Gastroesophageal sphincter (tissue), 4 donors: ENCODE data around the gene CCHCR1. TPM values are rescaled to one million over a fixed set of nuclear protein-coding genes. Genes with fewer than 3 reads are reported as not detected.

Experiments
- ATAC-seq: fragments of 150-250 bp; one replicate; pipeline ENCODE4 v1.9.1; 2016; ENCODE audit warnings: mild to moderate bottlenecking, moderate library complexity
- H3K27ac ChIP-seq, 4 donors: fragments of 200-600 bp; sonication (generic) in 3 of 4; 1 replicate in 3 of 4; 2 replicates in 1 of 4; pipeline ENCODE4 v1.5.1; 2016 to 2019
- H3K27me3 ChIP-seq: fragments of 200-600 bp; sonication (generic); one replicate; pipeline ENCODE4 v1.5.1; 2019
- H3K36me3 ChIP-seq, 2 donors: fragments of 200-600 bp; sonication (generic); one replicate each; pipeline ENCODE4 v1.5.1; 2019; ENCODE audit warnings: control low read depth in 1 of 2
- H3K4me1 ChIP-seq, 3 donors: fragments of 200-600 bp; sonication (generic); 1 replicate in 2 of 3; 2 replicates in 1 of 3; pipeline ENCODE4 v1.5.1; 2016 to 2019; ENCODE audit warnings: control low read depth in 2 of 3
- H3K4me3 ChIP-seq, 2 donors: fragments of 200-600 bp; sonication (generic); one replicate each; pipeline ENCODE4 v1.5.1; 2019; ENCODE audit warnings: mild to moderate bottlenecking in 1 of 2, moderate library complexity in 1 of 2
- H3K9me3 ChIP-seq, 3 donors: fragments of 200-600 bp; sonication (generic); one replicate each; pipeline ENCODE4 v1.5.1; 2017 to 2019; ENCODE audit warnings: control low read depth in 2 of 3
- CTCF ChIP-seq, 4 experiments: fragments of 200-600 bp in 2 of 4; fragments of 450-650 bp in 2 of 4; sonication (generic) in 1 of 4; IDR thresholded peaks; one replicate each; pipeline ENCODE4 v1.5.1; 2017 to 2019; ENCODE audit warnings: antibody characterized with exemption in 4 of 4, mild to moderate bottlenecking in 2 of 4, moderate library complexity in 2 of 4
- EP300 ChIP-seq: sonication (generic); formaldehyde crosslinking; IDR thresholded peaks from one replicate; pipeline ENCODE4 v1.6.1; 2017; ENCODE audit warnings: antibody characterized with exemption, mild to moderate bottlenecking
- POLR2A ChIP-seq, 2 donors: fragments of 450-650 bp; IDR thresholded peaks; one replicate each; pipeline ENCODE4 v1.6.1; 2017; ENCODE audit warnings: antibody characterized with exemption in 2 of 2, mild to moderate bottlenecking in 2 of 2, moderate library complexity in 1 of 2
- POLR2AphosphoS5 ChIP-seq: sonication (generic); formaldehyde crosslinking; IDR thresholded peaks from one replicate; pipeline ENCODE4 v1.6.1; 2017; ENCODE audit warnings: antibody characterized with exemption
- WGBS, 2 donors: methylation state at CpG; one replicate each; pipeline ENCODE4 v1.1.5; 2018; ENCODE audit warnings: low coverage in 1 of 2; 5-methylcytosine and 5-hydroxymethylcytosine counted together
- total RNA-seq, 4 donors: library from RNA; depleted of rRNA; stranded (reverse); fragments of >200 nt; gene quantifications; one replicate each; pipeline ENCODE4 v1.1.0, GENCODE V29; 2016

CCHCR1 gene
- total RNA-seq, 4 donors from 2014 or later = 8.2 to 15.6 (median 11.5) TPM

- H3K27ac ChIP-seq = no peak overlapping the region
- TF ChIP-seq POLR2AphosphoS5 = no peak
- H3K9me3 ChIP-seq = no peaks in the 10 kb centered on the region
- H3K27me3 ChIP-seq = peaks cover 7% of the 10 kb centered on the region
- H3K36me3 ChIP-seq = no peaks in the 10 kb centered on the region
- H3K4me1 ChIP-seq = peaks cover 0 to 34% (median 15%) of the 10 kb centered on the region in 3 donors
- no CpG with 5 or more reads among the region's 13 CpGs for WGBS, 2 donors
- no peak for ATAC-seq
- H3K4me3 ChIP-seq = no peak overlapping the region
These were observed 45.9 kb downstream of the CCHCR1 start for GRCh38 chr6:31111712-31112111.

- Histone ChIP-seq H3K4me3 (no peak overlapping the region), H3K27me3 (peaks cover 7% of the 10 kb centered on the region), H3K27ac (no peak overlapping the region), H3K36me3 (no peaks in the 10 kb centered on the region), H3K4me1 (peaks cover 0 to 27% (median 11%) of the 10 kb centered on the region in 3 donors), H3K9me3 (no peaks in the 10 kb centered on the region)
- ATAC-seq = no peak
- TF ChIP-seq CTCF (IDR thresholded peaks at IDR 0.05) = no peak
- TF ChIP-seq EP300 = no peak
- TF ChIP-seq POLR2A (IDR thresholded peaks at IDR 0.05) = no peak
- no peak for TF ChIP-seq POLR2AphosphoS5
- whole genome bisulfite sequencing, 2 donors = 66 to 92% methylated on average over 3 to 4 of the region's 11 CpGs
These were observed 46.6 kb downstream of the CCHCR1 start for GRCh38 chr6:31110825-31111582.

- Histone ChIP-seq H3K36me3 (no peaks in the 10 kb centered on the region), H3K4me1 (no peaks in the 10 kb centered on the region), H3K27me3 (peaks cover 7% of the 10 kb centered on the region), H3K4me3 (no peak overlapping the region), H3K9me3 (no peaks in the 10 kb centered on the region), H3K27ac (no peak overlapping the region)
- 66% methylated on average over 3 to 4 of the region's 4 CpGs for WGBS, 2 donors
- ATAC-seq = no peak
- TF ChIP-seq EP300 (no peak), CTCF (IDR thresholded peaks at IDR 0.05) (no peak), POLR2AphosphoS5 (no peak), POLR2A (IDR thresholded peaks at IDR 0.05) (no peak)
These were observed 50.5 kb downstream of the CCHCR1 start for GRCh38 chr6:31107052-31107451.

GRCh38 chr6:31103136-31103535 lies 54.5 kb downstream of the CCHCR1 start:
- Histone ChIP-seq H3K9me3 (no peaks in the 10 kb centered on the region), H3K27me3 (peaks cover 4% of the 10 kb centered on the region), H3K36me3 (no peaks in the 10 kb centered on the region), H3K27ac (no peak overlapping the region), H3K4me1 (no peaks in the 10 kb centered on the region), H3K4me3 (no peak overlapping the region)
- WGBS, 2 donors = 94 to 100% methylated on average over 2 of the region's 2 CpGs
- no peak for TF ChIP-seq EP300
- TF ChIP-seq POLR2AphosphoS5 = no peak
- no peak for TF ChIP-seq POLR2A (IDR thresholded peaks at IDR 0.05)
- no peak for TF ChIP-seq CTCF (IDR thresholded peaks at IDR 0.05)
- ATAC-seq = no peak

GRCh38 chr6:31098449-31098938 lies 59.1 kb downstream of the CCHCR1 start:
- no peaks in the 10 kb centered on the region for H3K27me3 ChIP-seq

More at GRCh38 chr6:31098449-31098938, 59.1 kb downstream of the CCHCR1 start:
- WGBS, 2 donors = 91 to 92% methylated on average over 3 to 4 of the region's 4 CpGs
- TF ChIP-seq CTCF (IDR thresholded peaks at IDR 0.05) (no peak), EP300 (no peak), POLR2A (IDR thresholded peaks at IDR 0.05) (no peak), POLR2AphosphoS5 (no peak)
- no peaks in the 10 kb centered on the region for H3K9me3 ChIP-seq
- no peak overlapping the region for H3K27ac ChIP-seq
- H3K36me3 ChIP-seq = no peaks in the 10 kb centered on the region
- no peak overlapping the region for H3K4me3 ChIP-seq
- peaks cover 0 to 8% (median 0%) of the 10 kb centered on the region in 3 donors for H3K4me1 ChIP-seq
- ATAC-seq = no peak
